ENCODE measurements around the gene CCDC74A. TPM values are rescaled to one million over a fixed set of nuclear protein-coding genes. Genes with fewer than 3 reads are reported as not detected.
"Not testable (repeated sequence)": the region's sequence is repeated elsewhere in the genome, so short reads cannot be mapped to it uniquely, and the experiment has no call there.

The CCDC74A gene
- total RNA-seq, 1 experiment from 2014 or later = 7.8 TPM

- not testable (repeated sequence) for H3K27ac ChIP-seq (ENCODE audit: low read length); H3K9me2 ChIP-seq (replicated peaks; ENCODE audit: insufficient read depth, low read length); H3K79me2 ChIP-seq (ENCODE audit: low read length); H3K9ac ChIP-seq (ENCODE audit: low read length); H3K4me3 ChIP-seq (ENCODE audit: low read length); H2AFZ ChIP-seq (ENCODE audit: low read length); H3K4me1 ChIP-seq (ENCODE audit: low read length); H3K9me3 ChIP-seq (ENCODE audit: low read length); H3K36me3 ChIP-seq (ENCODE audit: insufficient read depth, low read length); H3K27me3 ChIP-seq (ENCODE audit: low read length); DNase-seq; H4K20me1 ChIP-seq (ENCODE audit: insufficient read depth, low read depth, low read length); H3K4me2 ChIP-seq (ENCODE audit: low read depth, low read length, poor library complexity, severe bottlenecking)
Measured at GRCh38 chr2:131511969-131512870, 15.5 kb upstream of the CCDC74A start.

GRCh38 chr2:131514408-131515166 lies 13.1 kb upstream of the CCDC74A start:
- H3K27ac ChIP-seq (ENCODE audit: low read length); DNase-seq; H3K9me2 ChIP-seq (replicated peaks; ENCODE audit: insufficient read depth, low read length); H3K27me3 ChIP-seq (ENCODE audit: low read length); H3K36me3 ChIP-seq (ENCODE audit: insufficient read depth, low read length); H4K20me1 ChIP-seq (ENCODE audit: insufficient read depth, low read depth, low read length); H3K4me2 ChIP-seq (ENCODE audit: low read depth, low read length, poor library complexity, severe bottlenecking); H2AFZ ChIP-seq (ENCODE audit: low read length); H3K9me3 ChIP-seq (ENCODE audit: low read length); H3K9ac ChIP-seq (ENCODE audit: low read length); H3K79me2 ChIP-seq (ENCODE audit: low read length); H3K4me1 ChIP-seq (ENCODE audit: low read length); H3K4me3 ChIP-seq (ENCODE audit: low read length): not testable (repeated sequence)

- not testable (repeated sequence) for H2AFZ ChIP-seq (ENCODE audit: low read length); H3K27me3 ChIP-seq (ENCODE audit: low read length); H3K9ac ChIP-seq (ENCODE audit: low read length); H3K9me2 ChIP-seq (replicated peaks; ENCODE audit: insufficient read depth, low read length); H3K27ac ChIP-seq (ENCODE audit: low read length); H3K4me3 ChIP-seq (ENCODE audit: low read length); DNase-seq; H3K79me2 ChIP-seq (ENCODE audit: low read length); H3K4me2 ChIP-seq (ENCODE audit: low read depth, low read length, poor library complexity, severe bottlenecking); H4K20me1 ChIP-seq (ENCODE audit: insufficient read depth, low read depth, low read length); H3K36me3 ChIP-seq (ENCODE audit: insufficient read depth, low read length); H3K9me3 ChIP-seq (ENCODE audit: low read length); H3K4me1 ChIP-seq (ENCODE audit: low read length)
Measured at GRCh38 chr2:131515235-131515634, 12.5 kb upstream of the CCDC74A start.

DNA sequence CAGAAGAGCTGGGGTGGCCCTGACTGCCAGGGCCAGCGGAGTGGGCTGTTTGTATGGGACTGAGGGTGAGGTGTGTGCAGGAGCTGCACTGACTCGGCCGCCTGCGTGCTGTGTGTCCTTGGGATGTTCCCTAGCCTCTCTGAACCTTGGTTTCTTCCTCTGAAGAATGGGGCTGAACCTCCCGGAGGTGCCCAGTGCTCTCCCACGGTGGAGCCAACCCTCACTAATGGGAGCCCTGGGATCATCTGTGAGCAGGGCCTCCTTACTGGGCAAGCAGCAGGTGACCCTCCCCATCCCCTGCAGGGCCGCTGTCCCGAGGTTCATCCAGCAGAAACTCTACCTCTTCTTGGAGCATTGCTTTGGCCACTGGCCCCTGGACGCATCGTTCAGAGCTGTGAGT lies 11.7 kb upstream of the CCDC74A start:
- Histone ChIP-seq H3K4me2 (ENCODE audit: low read depth, low read length, poor library complexity, severe bottlenecking) (no peak overlapping the region), H3K9ac (ENCODE audit: low read length) (no peak overlapping the region), H3K27me3 (ENCODE audit: low read length) (no peaks in the 10 kb centered on the region), H3K9me2 (replicated peaks; ENCODE audit: insufficient read depth, low read length) (no peaks in the 10 kb centered on the region), H3K9me3 (ENCODE audit: low read length) (no peaks in the 10 kb centered on the region), H2AFZ (ENCODE audit: low read length) (no peak overlapping the region), H3K4me1 (ENCODE audit: low read length) (no peaks in the 10 kb centered on the region), H3K79me2 (ENCODE audit: low read length) (no peaks in the 10 kb centered on the region), H3K36me3 (ENCODE audit: insufficient read depth, low read length) (no peaks in the 10 kb centered on the region), H4K20me1 (ENCODE audit: insufficient read depth, low read depth, low read length) (no peaks in the 10 kb centered on the region), H3K4me3 (ENCODE audit: low read length) (no peak overlapping the region), H3K27ac (ENCODE audit: low read length) (no peak overlapping the region)
- DNase-seq = no peak

- not testable (repeated sequence) for H2AFZ ChIP-seq (ENCODE audit: low read length); H3K4me3 ChIP-seq (ENCODE audit: low read length); H4K20me1 ChIP-seq (ENCODE audit: insufficient read depth, low read depth, low read length); H3K9me3 ChIP-seq (ENCODE audit: low read length); H3K36me3 ChIP-seq (ENCODE audit: insufficient read depth, low read length); H3K9ac ChIP-seq (ENCODE audit: low read length); H3K27ac ChIP-seq (ENCODE audit: low read length); H3K79me2 ChIP-seq (ENCODE audit: low read length); H3K9me2 ChIP-seq (replicated peaks; ENCODE audit: insufficient read depth, low read length); H3K4me1 ChIP-seq (ENCODE audit: low read length); H3K4me2 ChIP-seq (ENCODE audit: low read depth, low read length, poor library complexity, severe bottlenecking); H3K27me3 ChIP-seq (ENCODE audit: low read length)
- peak; percentile 55 for DNase-seq
Measured at GRCh38 chr2:131516621-131517020, 11.1 kb upstream of the CCDC74A start.

DNA sequence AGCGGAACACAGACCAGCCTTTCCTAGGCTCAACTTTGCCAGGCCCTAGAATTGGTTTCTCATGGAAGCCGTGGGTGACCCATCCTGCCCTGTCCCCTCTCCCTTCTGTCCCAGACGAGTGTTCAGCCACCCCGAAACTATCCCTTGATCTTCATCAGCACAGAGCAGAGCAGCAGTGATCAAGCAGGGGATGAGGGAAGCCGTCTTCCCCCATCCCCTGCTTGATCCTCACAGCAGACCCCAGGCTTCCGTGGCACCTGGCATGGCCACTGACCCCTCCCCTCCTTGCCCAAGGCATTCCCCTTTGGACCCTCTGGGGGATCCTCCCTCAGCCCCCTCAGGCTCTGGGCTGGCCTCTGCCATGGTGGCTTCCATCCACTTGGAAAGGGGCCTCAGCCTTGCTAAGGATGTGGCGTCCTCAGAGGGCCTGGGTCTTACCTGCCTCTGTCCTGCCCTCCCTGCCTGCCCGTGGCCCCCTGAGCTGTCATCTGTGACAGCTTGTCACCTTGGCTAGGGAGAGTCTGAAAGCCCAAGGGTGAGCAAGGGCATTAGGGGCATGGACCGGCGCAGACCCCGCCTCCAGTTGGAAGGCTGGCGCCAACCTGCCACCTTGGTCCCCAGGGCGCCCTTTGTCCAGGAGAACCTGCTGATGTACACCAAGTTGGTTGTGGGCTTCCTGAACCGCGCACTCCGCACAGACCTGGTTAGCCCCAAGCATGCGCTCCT lies 10.4 kb upstream of the CCDC74A start:
- Histone ChIP-seq H2AFZ (ENCODE audit: low read length) (no peak overlapping the region), H3K79me2 (ENCODE audit: low read length) (no peaks in the 10 kb centered on the region), H3K27ac (ENCODE audit: low read length) (no peak overlapping the region), H3K9ac (ENCODE audit: low read length) (no peak overlapping the region), H3K4me1 (ENCODE audit: low read length) (no peaks in the 10 kb centered on the region), H3K4me2 (ENCODE audit: low read depth, low read length, poor library complexity, severe bottlenecking) (no peak overlapping the region), H3K9me3 (ENCODE audit: low read length) (no peaks in the 10 kb centered on the region), H4K20me1 (ENCODE audit: insufficient read depth, low read depth, low read length) (no peaks in the 10 kb centered on the region), H3K9me2 (replicated peaks; ENCODE audit: insufficient read depth, low read length) (no peaks in the 10 kb centered on the region), H3K36me3 (ENCODE audit: insufficient read depth, low read length) (no peaks in the 10 kb centered on the region), H3K4me3 (ENCODE audit: low read length) (no peak overlapping the region), H3K27me3 (ENCODE audit: low read length) (no peaks in the 10 kb centered on the region)
- DNase-seq = no peak

DNA sequence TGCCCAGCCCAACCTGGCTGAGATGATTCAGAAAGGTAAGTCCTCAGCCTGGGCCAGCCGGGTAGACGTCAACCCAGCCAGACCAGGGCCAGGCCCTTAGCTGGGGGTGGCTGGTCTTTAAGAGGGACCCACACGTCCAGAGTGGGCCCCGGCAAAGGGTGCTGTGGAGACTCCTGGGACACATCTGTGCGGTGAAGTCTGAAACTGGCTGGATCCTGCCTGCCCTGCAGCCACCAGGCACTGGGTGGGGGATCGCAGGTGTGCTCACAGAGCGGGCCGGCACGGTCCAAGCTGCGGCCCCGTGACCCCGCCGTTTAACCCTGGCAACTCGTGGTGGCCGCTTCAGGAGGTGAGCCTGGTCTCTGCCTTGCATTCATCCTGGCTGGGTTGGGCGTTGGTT lies 9.8 kb upstream of the CCDC74A start:
- not testable (repeated sequence) for H3K9me3 ChIP-seq (ENCODE audit: low read length); H3K27ac ChIP-seq (ENCODE audit: low read length); H3K9me2 ChIP-seq (replicated peaks; ENCODE audit: insufficient read depth, low read length); H2AFZ ChIP-seq (ENCODE audit: low read length); H3K79me2 ChIP-seq (ENCODE audit: low read length); H3K4me3 ChIP-seq (ENCODE audit: low read length); H4K20me1 ChIP-seq (ENCODE audit: insufficient read depth, low read depth, low read length); H3K4me1 ChIP-seq (ENCODE audit: low read length); DNase-seq; H3K27me3 ChIP-seq (ENCODE audit: low read length); H3K4me2 ChIP-seq (ENCODE audit: low read depth, low read length, poor library complexity, severe bottlenecking); H3K9ac ChIP-seq (ENCODE audit: low read length); H3K36me3 ChIP-seq (ENCODE audit: insufficient read depth, low read length)

DNA sequence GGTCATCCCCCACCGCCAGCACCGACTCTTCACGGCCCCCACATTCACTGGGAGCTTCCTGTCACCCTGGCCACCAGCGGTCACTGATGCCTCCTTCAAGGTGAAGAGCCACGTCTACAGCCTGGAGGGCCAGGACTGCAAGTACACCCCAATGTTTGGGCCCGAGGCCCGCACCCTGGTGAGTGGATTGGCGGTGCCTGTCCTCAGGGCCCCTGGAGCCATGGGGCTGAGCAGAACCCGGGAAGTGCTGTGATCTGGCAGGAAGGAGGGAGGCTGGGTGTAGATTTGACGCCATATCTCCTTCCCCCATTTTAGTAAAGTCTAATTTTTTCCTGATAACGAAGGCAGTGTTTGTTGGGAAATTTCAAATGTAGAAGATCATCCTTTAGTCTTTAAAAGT lies 9.2 kb upstream of the CCDC74A start:
- H3K79me2 ChIP-seq (ENCODE audit: low read length); H3K27ac ChIP-seq (ENCODE audit: low read length); H3K9me2 ChIP-seq (replicated peaks; ENCODE audit: insufficient read depth, low read length); H3K36me3 ChIP-seq (ENCODE audit: insufficient read depth, low read length); H3K9ac ChIP-seq (ENCODE audit: low read length); H3K4me1 ChIP-seq (ENCODE audit: low read length); H3K4me2 ChIP-seq (ENCODE audit: low read depth, low read length, poor library complexity, severe bottlenecking); H4K20me1 ChIP-seq (ENCODE audit: insufficient read depth, low read depth, low read length); H3K27me3 ChIP-seq (ENCODE audit: low read length); H3K9me3 ChIP-seq (ENCODE audit: low read length); DNase-seq; H2AFZ ChIP-seq (ENCODE audit: low read length); H3K4me3 ChIP-seq (ENCODE audit: low read length): not testable (repeated sequence)

Measured in Karpas-422 (cell line).